ENCODE measurements around the gene KIAA0586. TPM values are rescaled to one million over a fixed set of nuclear protein-coding genes. Genes with fewer than 3 reads are reported as not detected.
"Not testable (repeated sequence)": the region's sequence is repeated elsewhere in the genome, so short reads cannot be mapped to it uniquely, and the experiment has no call there.

Gene KIAA0586
- polyA plus RNA-seq, 2 donors, result 3.9 to 6.1 TPM

- Histone ChIP-seq H3K9me3 (ENCODE audit: control insufficient read depth in 2 of 2, insufficient read depth in 1 of 2, low read depth in 1 of 2, low read length in 1 of 2) (no peaks in the 10 kb centered on the region), H3K36me3 (ENCODE audit: control insufficient read depth in 2 of 2, insufficient read depth in 2 of 2, low read length in 1 of 2) (no peaks in the 10 kb centered on the region), H3K4me1 (ENCODE audit: control insufficient read depth in 2 of 2, insufficient read depth in 2 of 2, low read length in 1 of 2) (no peaks in the 10 kb centered on the region), H3K4me3 (ENCODE audit: low read depth in 1 of 2, low read length in 2 of 2) (no peak overlapping the region), H3K27me3 (ENCODE audit: control insufficient read depth in 1 of 2, insufficient read depth in 2 of 2, low read length in 2 of 2) (no peaks in the 10 kb centered on the region), H3K27ac (ENCODE audit: low read depth in 2 of 2, low read length in 1 of 2) (no peak overlapping the region)
- 87 to 98% methylated on average over 2 of the region's 2 CpGs for WGBS, 2 donors
These were observed 33.3 kb downstream of the KIAA0586 start for GRCh38 chr14:58460772-58461171.

GRCh38 chr14:58463147-58463546, 35.6 kb downstream of the KIAA0586 start:
- Histone ChIP-seq H3K36me3 (ENCODE audit: control insufficient read depth in 2 of 2, insufficient read depth in 2 of 2, low read length in 1 of 2) (no peaks in the 10 kb centered on the region), H3K27me3 (ENCODE audit: control insufficient read depth in 1 of 2, insufficient read depth in 2 of 2, low read length in 2 of 2) (no peaks in the 10 kb centered on the region), H3K4me1 (ENCODE audit: control insufficient read depth in 2 of 2, insufficient read depth in 2 of 2, low read length in 1 of 2) (no peaks in the 10 kb centered on the region), H3K9me3 (ENCODE audit: control insufficient read depth in 2 of 2, insufficient read depth in 1 of 2, low read depth in 1 of 2, low read length in 1 of 2) (no peaks in the 10 kb centered on the region), H3K27ac (ENCODE audit: low read depth in 2 of 2, low read length in 1 of 2) (no peak overlapping the region), H3K4me3 (ENCODE audit: low read depth in 1 of 2, low read length in 2 of 2) (no peak overlapping the region)
- 100% methylated on average over 2 of the region's 2 CpGs for WGBS, 2 donors

GRCh38 chr14:58464652-58465051, 37.1 kb downstream of the KIAA0586 start:
- Histone ChIP-seq H3K9me3 (ENCODE audit: control insufficient read depth in 2 of 2, insufficient read depth in 1 of 2, low read depth in 1 of 2, low read length in 1 of 2) (no peaks in the 10 kb centered on the region), H3K36me3 (ENCODE audit: control insufficient read depth in 2 of 2, insufficient read depth in 2 of 2, low read length in 1 of 2) (peaks cover 0 to 4% of the 10 kb centered on the region in 2 donors), H3K27ac (ENCODE audit: low read depth in 2 of 2, low read length in 1 of 2) (no peak overlapping the region), H3K4me1 (ENCODE audit: control insufficient read depth in 2 of 2, insufficient read depth in 2 of 2, low read length in 1 of 2) (no peaks in the 10 kb centered on the region), H3K4me3 (ENCODE audit: low read depth in 1 of 2, low read length in 2 of 2) (no peak overlapping the region), H3K27me3 (ENCODE audit: control insufficient read depth in 1 of 2, insufficient read depth in 2 of 2, low read length in 2 of 2) (no peaks in the 10 kb centered on the region)
- WGBS, 2 donors, result 96 to 98% methylated on average over 8 of the region's 8 CpGs

- Histone ChIP-seq H3K36me3 (ENCODE audit: control insufficient read depth in 2 of 2, insufficient read depth in 2 of 2, low read length in 1 of 2) (peaks cover 0 to 4% of the 10 kb centered on the region in 2 donors), H3K27me3 (ENCODE audit: control insufficient read depth in 1 of 2, insufficient read depth in 2 of 2, low read length in 2 of 2) (no peaks in the 10 kb centered on the region)
- 79 to 81% methylated on average over 2 of the region's 2 CpGs for WGBS, 2 donors
These were observed 37.9 kb downstream of the KIAA0586 start for GRCh38 chr14:58465421-58465820.

GRCh38 chr14:58466459-58466858, 38.9 kb downstream of the KIAA0586 start:
- Histone ChIP-seq H3K27ac (ENCODE audit: low read depth in 2 of 2, low read length in 1 of 2) (no peak overlapping the region), H3K36me3 (ENCODE audit: control insufficient read depth in 2 of 2, insufficient read depth in 2 of 2, low read length in 1 of 2) (peaks cover 0 to 4% of the 10 kb centered on the region in 2 donors), H3K4me3 (ENCODE audit: low read depth in 1 of 2, low read length in 2 of 2) (no peak overlapping the region), H3K27me3 (ENCODE audit: control insufficient read depth in 1 of 2, insufficient read depth in 2 of 2, low read length in 2 of 2) (no peaks in the 10 kb centered on the region), H3K4me1 (ENCODE audit: control insufficient read depth in 2 of 2, insufficient read depth in 2 of 2, low read length in 1 of 2) (no peaks in the 10 kb centered on the region), H3K9me3 (ENCODE audit: control insufficient read depth in 2 of 2, insufficient read depth in 1 of 2, low read depth in 1 of 2, low read length in 1 of 2) (no peaks in the 10 kb centered on the region)
- 89 to 97% methylated on average over 1 of the region's 1 CpG for WGBS, 2 donors

More at GRCh38 chr14:58465421-58465820, 37.9 kb downstream of the KIAA0586 start:
- no peak overlapping the region for H3K4me3 ChIP-seq (ENCODE audit: low read depth in 1 of 2, low read length in 2 of 2)
- H3K9me3 ChIP-seq (ENCODE audit: control insufficient read depth in 2 of 2, insufficient read depth in 1 of 2, low read depth in 1 of 2, low read length in 1 of 2), result no peaks in the 10 kb centered on the region
- H3K4me1 ChIP-seq (ENCODE audit: control insufficient read depth in 2 of 2, insufficient read depth in 2 of 2, low read length in 1 of 2), result no peaks in the 10 kb centered on the region
- no peak overlapping the region for H3K27ac ChIP-seq (ENCODE audit: low read depth in 2 of 2, low read length in 1 of 2)

- no peak overlapping the region for H3K4me3 ChIP-seq (ENCODE audit: low read depth in 1 of 2, low read length in 2 of 2)
- peaks cover 0 to 4% of the 10 kb centered on the region in 2 donors for H3K36me3 ChIP-seq (ENCODE audit: control insufficient read depth in 2 of 2, insufficient read depth in 2 of 2, low read length in 1 of 2)
- no peaks in the 10 kb centered on the region for H3K9me3 ChIP-seq (ENCODE audit: control insufficient read depth in 2 of 2, insufficient read depth in 1 of 2, low read depth in 1 of 2, low read length in 1 of 2)
- 94 to 95% methylated on average over 2 of the region's 2 CpGs for WGBS, 2 donors
- no peaks in the 10 kb centered on the region for H3K27me3 ChIP-seq (ENCODE audit: control insufficient read depth in 1 of 2, insufficient read depth in 2 of 2, low read length in 2 of 2)
- no peak overlapping the region for H3K27ac ChIP-seq (ENCODE audit: low read depth in 2 of 2, low read length in 1 of 2)
- no peaks in the 10 kb centered on the region for H3K4me1 ChIP-seq (ENCODE audit: control insufficient read depth in 2 of 2, insufficient read depth in 2 of 2, low read length in 1 of 2)
These were observed 40.1 kb downstream of the KIAA0586 start for GRCh38 chr14:58467575-58467974.

- Histone ChIP-seq H3K27ac (ENCODE audit: low read depth in 2 of 2, low read length in 1 of 2) (no peak overlapping the region), H3K4me1 (ENCODE audit: control insufficient read depth in 2 of 2, insufficient read depth in 2 of 2, low read length in 1 of 2) (no peaks in the 10 kb centered on the region), H3K36me3 (ENCODE audit: control insufficient read depth in 2 of 2, insufficient read depth in 2 of 2, low read length in 1 of 2) (peaks cover 0 to 6% of the 10 kb centered on the region in 2 donors), H3K4me3 (ENCODE audit: low read depth in 1 of 2, low read length in 2 of 2) (no peak overlapping the region), H3K27me3 (ENCODE audit: control insufficient read depth in 1 of 2, insufficient read depth in 2 of 2, low read length in 2 of 2) (no peaks in the 10 kb centered on the region), H3K9me3 (ENCODE audit: control insufficient read depth in 2 of 2, insufficient read depth in 1 of 2, low read depth in 1 of 2, low read length in 1 of 2) (no peaks in the 10 kb centered on the region)
- 95 to 96% methylated on average over 5 of the region's 5 CpGs for WGBS, 2 donors
These were observed 41.8 kb downstream of the KIAA0586 start for GRCh38 chr14:58469309-58469708.

- H3K9me3 ChIP-seq (ENCODE audit: control insufficient read depth in 2 of 2, insufficient read depth in 1 of 2, low read depth in 1 of 2, low read length in 1 of 2), result no peaks in the 10 kb centered on the region
- WGBS, 2 donors, result 96 to 100% methylated on average over 1 of the region's 1 CpG
- peaks cover 0 to 4% of the 10 kb centered on the region in 2 donors for H3K36me3 ChIP-seq (ENCODE audit: control insufficient read depth in 2 of 2, insufficient read depth in 2 of 2, low read length in 1 of 2)
These were observed 48.8 kb downstream of the KIAA0586 start for GRCh38 chr14:58476320-58476719.

GRCh38 chr14:58477653-58478052, 50.1 kb downstream of the KIAA0586 start:
- 98% methylated on average over 2 of the region's 2 CpGs for WGBS, 2 donors
- H3K9me3 ChIP-seq (ENCODE audit: control insufficient read depth in 2 of 2, insufficient read depth in 1 of 2, low read depth in 1 of 2, low read length in 1 of 2), result no peaks in the 10 kb centered on the region
- no peak overlapping the region for H3K4me3 ChIP-seq (ENCODE audit: low read depth in 1 of 2, low read length in 2 of 2)
- peaks cover 0 to 4% of the 10 kb centered on the region in 2 donors for H3K36me3 ChIP-seq (ENCODE audit: control insufficient read depth in 2 of 2, insufficient read depth in 2 of 2, low read length in 1 of 2)
- no peak overlapping the region for H3K27ac ChIP-seq (ENCODE audit: low read depth in 2 of 2, low read length in 1 of 2)
- no peaks in the 10 kb centered on the region for H3K27me3 ChIP-seq (ENCODE audit: control insufficient read depth in 1 of 2, insufficient read depth in 2 of 2, low read length in 2 of 2)
- H3K4me1 ChIP-seq (ENCODE audit: control insufficient read depth in 2 of 2, insufficient read depth in 2 of 2, low read length in 1 of 2), result no peaks in the 10 kb centered on the region

More at GRCh38 chr14:58476320-58476719, 48.8 kb downstream of the KIAA0586 start:
- Histone ChIP-seq H3K27ac (ENCODE audit: low read depth in 2 of 2, low read length in 1 of 2) (no peak overlapping the region), H3K27me3 (ENCODE audit: control insufficient read depth in 1 of 2, insufficient read depth in 2 of 2, low read length in 2 of 2) (no peaks in the 10 kb centered on the region), H3K4me3 (ENCODE audit: low read depth in 1 of 2, low read length in 2 of 2) (no peak overlapping the region), H3K4me1 (ENCODE audit: control insufficient read depth in 2 of 2, insufficient read depth in 2 of 2, low read length in 1 of 2) (no peaks in the 10 kb centered on the region)

GRCh38 chr14:58478329-58478728, 50.8 kb downstream of the KIAA0586 start:
- 98% methylated on average over 5 of the region's 5 CpGs for WGBS, 2 donors
- not testable (repeated sequence) for H3K4me1 ChIP-seq (ENCODE audit: control insufficient read depth in 2 of 2, insufficient read depth in 2 of 2, low read length in 1 of 2); H3K9me3 ChIP-seq (ENCODE audit: control insufficient read depth in 2 of 2, insufficient read depth in 1 of 2, low read depth in 1 of 2, low read length in 1 of 2); H3K27ac ChIP-seq (ENCODE audit: low read depth in 2 of 2, low read length in 1 of 2); H3K4me3 ChIP-seq (ENCODE audit: low read depth in 1 of 2, low read length in 2 of 2); H3K36me3 ChIP-seq (ENCODE audit: control insufficient read depth in 2 of 2, insufficient read depth in 2 of 2, low read length in 1 of 2); H3K27me3 ChIP-seq (ENCODE audit: control insufficient read depth in 1 of 2, insufficient read depth in 2 of 2, low read length in 2 of 2)
